Fibroblast of skin of left biceps (primary cell): ENCODE data around the gene HLA-DQA1.
"Not testable (repeated sequence)": the region's sequence is repeated elsewhere in the genome, so short reads cannot be mapped to it uniquely, and the experiment has no call there.

Experiments used
- DNase-seq, 2 experiments: peaks; one replicate each; pipeline ENCODE4 v3.0.0-alpha.2; 2013; ENCODE audit warnings: low read depth in 2 of 2

HLA-DQA1 gene

DNA sequence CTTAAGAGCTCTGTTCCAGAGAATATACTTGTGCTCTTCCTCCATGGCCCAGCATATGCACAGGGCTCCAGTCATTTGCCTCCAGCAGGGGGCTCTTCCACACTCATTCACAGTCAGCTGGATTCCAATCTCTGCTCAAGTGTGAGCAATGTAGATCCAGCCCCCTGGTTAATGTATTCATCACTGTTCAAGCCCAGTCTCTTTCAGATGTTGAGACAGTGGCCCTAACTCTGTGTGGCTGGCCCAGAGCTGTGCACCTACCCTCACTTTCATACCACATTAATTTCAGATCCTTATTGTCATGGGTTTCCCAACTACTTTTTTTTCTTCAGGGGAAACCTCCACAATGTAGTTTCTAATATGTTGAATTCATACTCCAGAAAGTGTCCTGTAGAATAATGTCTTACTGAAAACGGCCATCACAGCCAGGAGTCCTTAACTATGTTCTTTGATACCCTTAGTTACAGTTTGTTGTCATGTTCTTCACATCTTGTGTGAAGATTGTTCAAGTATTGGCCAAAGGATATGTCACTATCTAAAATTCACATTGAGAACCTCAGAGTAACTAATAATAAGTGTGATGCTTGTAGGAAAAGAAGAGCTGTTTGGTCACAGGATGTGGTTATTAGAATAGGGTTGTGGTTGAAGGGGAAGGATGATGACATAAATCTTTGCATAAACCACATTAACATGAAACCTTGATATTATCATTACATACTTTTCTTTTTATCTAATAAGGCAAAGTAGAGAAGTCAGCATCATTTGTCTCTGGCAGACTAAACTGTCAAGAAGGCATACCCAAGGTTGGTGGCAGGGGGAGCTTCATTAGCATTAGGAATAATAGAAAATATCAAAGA lies 14.4 kb upstream of the HLA-DQA1 start:
- DNase-seq: no peak

DNA sequence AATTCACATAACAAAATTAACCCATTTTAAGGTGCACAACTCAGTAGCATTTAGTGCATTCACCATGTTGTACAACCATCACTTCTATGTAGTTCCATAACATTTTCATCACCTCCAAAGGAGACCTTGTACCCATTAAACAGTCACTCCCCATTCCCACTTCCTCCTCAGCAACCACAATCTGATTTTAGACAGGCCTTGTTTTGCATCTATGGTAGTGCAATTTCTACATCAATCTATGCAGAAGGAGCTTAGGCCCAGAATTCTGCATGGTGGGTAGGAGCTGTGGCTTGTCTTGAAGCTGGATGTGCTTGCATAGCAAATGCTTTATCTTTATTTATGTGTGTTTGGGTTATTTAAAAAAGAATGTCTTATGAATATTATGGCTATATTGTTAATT lies 13.5 kb upstream of the HLA-DQA1 start:
- DNase-seq: no peak

DNA sequence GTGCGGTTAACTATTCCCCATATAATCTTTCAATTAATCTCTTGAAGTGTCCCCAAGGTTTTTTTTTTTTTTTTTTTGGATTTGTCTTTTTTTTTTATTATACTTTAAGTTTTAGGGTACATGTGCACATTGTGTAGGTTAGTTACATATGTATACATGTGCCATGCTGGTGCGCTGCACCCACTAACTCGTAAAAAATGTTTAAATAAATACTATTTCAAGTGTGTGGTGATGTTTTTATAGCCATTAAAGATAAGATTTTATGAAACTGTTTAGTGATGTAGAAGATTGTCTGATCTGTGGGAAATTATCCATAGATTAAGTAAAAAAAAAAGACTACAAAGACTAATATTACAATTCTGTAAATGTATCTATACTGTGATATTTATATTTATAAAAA lies 12.6 kb upstream of the HLA-DQA1 start:
- DNase-seq: no peak

DNA sequence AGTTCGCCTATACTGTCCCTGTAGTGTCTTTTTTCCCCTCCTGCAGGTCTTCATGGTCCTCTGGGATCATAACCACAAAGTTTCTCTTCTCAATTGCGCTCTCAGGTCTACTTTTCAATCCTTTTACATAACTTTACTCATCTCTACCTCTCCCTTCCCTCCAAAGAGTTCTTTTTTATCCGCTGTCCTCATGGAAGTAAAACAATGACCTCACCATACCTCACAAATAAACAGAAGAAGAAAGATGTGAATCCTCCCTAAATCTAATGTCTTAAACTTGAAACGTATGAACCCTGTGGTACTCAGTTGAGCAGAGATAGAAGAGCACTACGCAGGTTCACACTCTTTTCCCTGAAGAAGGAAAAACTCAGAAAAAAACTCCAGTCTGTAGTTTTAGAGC lies 12.1 kb upstream of the HLA-DQA1 start:
- no peak for DNase-seq

DNA sequence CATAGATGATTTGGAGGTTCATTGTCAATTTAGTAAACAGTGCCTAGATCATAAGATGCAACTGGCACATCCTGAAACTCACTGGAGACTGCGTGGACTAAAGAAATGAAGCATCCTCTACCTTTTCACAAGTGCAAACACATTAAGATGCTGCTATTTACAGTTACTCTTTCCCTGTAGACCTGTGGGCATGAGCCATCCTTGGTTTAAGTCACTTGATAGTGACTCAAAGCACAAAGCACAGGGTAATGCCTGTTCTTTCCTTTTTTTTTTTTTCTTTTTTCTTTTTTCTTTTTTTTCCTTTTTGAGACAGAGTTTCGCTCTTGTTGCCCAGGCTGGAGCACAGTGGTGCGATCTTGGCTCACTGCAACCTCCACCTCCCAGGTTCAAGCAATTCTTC lies 10.0 kb upstream of the HLA-DQA1 start:
- DNase-seq: no peak

DNA sequence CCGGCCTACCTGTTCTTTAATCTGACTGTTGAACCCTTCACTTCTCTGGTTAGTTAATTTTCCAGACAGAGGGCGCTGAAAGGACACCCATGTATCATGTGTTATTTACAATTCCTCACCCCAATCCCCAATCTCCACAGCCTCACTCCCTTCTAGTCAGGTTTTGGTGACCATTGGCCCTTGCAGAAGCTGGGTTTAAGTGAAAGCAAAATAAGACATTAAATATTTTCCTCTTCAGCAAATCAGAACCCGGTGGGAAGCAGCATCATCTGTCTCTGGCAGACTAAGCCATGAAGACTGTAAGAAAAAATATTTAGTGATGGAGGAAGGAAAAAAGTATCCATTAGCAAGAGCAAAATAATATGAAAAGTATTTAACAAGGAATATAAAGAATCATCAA lies 9.4 kb upstream of the HLA-DQA1 start:
- DNase-seq: no peak

DNA sequence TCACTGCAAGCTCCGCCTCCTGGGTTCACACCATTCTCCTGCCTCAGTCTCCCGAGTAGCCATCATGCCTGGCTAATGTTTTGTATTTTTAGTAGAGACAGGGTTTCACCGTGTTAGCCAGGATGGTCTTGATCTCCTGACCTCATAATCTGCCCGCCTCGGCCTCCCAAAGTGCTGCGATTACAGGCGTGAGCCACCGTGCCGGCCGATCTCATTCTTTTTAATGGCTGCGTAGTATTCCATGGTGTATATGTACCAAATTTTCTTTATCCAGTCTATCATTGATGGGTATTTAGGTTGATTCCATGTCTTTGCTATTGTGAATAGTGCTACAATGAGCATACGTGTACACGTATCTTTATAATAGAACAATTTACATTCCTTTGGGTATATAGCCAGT lies 7.4 kb upstream of the HLA-DQA1 start:
- DNase-seq: not testable (repeated sequence)

DNA sequence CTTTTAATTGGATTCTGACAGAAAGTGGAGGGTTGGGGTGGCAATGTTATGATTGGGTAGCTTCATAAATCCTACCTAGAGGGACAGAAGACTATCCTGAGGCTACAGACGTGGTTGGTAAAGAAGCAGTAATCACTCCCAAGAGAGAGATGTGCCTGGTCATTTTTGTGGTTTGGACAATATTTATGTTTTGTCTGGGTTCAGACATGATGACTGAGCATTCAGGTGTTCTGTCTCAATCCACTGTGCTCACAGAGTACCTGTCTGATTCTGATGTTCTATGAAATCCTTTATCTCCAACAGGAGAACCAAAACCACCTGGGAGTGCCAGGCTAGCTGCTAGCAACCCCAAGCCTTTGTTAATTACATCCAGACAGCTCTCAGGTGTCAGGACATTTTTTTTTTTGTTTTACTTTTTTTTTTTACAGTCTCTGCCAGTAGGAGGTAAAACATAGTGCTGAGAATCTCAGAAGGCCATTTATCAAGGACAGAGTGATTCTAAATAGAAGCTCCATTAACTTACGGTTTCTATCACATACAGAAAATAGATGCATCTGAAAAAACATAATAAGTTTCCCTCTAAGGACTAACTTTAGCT lies 1.6 kb upstream of the HLA-DQA1 start:
- no peak for DNase-seq

DNA sequence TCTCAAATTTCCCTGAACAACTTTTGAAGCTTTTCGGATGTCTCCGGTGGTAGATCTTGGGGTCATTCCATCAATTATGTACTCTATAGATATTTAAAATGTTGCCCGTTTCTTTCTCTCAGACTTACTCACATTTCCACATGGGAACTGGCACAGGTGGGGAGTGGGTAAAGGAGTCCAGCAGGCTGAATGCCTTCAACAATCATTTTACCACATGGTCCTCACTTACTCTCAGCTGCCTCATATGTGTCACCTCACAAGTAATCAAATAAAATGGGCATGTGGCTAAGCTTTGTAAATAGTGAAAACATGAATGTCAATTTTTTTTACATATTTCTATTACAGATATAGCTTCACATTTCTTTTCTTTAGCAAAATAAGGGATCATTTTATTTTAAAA lies 677 bp downstream of the HLA-DQA1 start:
- no peak for DNase-seq

DNA sequence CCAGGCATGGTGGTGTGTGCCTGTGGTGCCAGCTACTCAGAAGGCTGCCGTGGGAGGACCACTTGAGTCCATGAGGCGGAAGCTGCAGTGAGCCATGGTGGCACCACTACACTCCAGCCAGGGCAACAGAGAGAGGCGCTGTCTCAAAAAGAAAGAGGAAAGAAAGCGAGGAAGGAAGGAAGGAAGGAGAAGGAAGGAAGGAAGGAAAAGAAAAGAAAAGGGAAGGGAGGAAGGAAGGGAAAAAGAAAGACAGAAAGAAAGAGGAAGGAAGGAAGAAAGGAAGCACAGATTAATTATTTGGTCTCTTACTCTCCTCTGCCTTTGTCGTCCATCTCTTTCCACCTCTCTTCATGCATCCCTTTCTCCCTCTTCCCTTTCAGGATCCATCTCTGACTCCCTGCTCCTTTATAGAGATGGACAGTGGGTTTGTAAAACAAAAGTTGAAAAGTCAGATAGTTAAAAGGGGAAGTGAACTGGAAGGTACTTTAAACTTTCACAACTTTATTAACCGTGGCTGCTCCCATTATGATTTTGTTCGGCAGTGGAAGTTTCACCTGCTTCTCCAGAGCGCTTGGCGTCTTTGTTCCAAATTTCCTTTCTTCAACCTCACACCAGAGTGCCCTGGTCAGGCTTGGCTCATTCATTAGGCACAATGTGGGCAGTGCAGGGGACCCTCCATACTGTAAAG lies 1.5 kb downstream of the HLA-DQA1 start:
- no peak for DNase-seq

DNA sequence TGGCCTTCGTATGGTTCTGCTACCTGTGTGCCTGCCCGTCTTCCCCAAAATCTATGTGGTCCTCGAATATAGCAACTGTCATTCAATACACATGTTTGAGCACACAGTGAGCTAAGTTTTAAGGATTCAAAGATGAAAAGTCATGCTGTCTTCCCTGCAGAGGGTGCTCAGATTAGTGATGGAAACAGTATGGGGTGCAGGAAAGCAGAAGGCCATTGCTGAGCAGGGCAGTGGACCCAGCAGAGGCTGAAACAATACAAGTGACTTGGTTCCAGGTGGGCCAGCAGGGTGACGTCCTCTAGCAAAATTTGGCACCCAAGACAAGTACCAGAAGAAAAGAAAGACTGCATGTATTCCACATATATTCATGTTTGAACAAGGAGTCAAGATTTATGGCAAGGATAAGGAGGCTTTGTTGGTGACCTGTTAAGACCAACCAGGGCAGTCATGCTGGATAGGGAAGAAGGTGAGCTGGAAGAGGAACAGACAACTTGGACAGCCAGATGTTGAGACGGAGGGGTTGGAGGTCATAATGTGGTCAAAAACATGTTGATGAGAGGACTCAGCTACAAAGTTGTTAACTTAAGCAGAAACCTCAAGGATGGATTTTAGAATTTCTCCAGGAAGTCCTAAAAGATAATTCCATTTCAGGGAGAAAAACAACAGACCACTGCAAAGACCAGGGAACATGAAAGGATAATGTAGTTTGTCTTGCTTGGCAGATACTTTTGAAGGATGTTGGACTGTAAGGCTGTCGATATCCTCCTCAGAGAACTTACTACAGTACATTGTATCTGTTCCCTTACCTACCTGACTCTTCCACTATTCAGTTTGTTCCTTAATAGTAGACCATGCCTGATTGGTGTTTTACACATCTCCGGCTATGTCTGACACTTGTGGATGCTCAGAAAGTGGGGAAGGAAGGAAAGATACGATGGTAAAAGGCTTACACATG lies 2.5 kb downstream of the HLA-DQA1 start:
- no peak for DNase-seq

DNA sequence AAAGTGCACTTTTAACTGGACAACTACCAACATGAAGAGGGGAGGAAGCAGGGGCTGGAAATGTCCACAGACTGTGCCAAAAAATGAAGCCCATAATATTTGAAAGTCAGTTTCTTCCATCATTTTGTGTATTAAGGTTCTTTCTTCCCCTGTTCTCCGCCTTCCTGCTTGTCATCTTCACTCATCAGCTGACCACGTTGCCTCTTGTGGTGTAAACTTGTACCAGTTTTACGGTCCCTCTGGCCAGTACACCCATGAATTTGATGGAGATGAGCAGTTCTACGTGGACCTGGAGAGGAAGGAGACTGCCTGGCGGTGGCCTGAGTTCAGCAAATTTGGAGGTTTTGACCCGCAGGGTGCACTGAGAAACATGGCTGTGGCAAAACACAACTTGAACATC lies 3.9 kb downstream of the HLA-DQA1 start:
- no peak for DNase-seq

DNA sequence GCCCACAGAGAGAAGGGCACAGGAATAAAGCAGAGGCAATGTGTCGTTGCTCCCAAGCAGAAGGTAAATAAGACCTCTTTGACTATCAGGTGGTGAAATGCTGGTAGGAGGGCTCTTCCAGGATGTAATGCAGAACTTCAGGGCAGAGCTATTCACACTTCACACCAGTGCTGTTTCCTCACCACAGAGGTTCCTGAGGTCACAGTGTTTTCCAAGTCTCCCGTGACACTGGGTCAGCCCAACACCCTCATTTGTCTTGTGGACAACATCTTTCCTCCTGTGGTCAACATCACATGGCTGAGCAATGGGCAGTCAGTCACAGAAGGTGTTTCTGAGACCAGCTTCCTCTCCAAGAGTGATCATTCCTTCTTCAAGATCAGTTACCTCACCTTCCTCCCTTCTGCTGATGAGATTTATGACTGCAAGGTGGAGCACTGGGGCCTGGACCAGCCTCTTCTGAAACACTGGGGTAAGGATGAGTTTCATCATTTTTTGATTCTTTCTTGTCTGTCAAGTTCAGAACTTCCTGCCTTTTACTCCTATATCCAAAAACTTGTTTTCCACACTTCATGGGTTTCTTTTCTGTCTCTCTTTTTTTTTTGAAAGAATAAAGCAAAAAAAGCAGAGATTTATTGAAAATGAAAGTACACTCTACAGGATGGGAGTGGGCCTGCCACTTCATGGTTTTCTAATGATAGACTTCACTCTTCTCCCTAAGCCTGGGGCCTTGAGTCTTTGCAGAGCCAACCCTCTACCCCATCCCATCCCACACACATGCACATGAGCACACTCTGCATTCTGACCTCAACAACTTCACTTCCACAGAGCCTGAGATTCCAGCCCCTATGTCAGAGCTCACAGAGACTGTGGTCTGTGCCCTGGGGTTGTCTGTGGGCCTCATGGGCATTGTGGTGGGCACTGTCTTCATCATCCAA lies 4.8 kb downstream of the HLA-DQA1 start:
- DNase-seq: not testable (repeated sequence)

DNA sequence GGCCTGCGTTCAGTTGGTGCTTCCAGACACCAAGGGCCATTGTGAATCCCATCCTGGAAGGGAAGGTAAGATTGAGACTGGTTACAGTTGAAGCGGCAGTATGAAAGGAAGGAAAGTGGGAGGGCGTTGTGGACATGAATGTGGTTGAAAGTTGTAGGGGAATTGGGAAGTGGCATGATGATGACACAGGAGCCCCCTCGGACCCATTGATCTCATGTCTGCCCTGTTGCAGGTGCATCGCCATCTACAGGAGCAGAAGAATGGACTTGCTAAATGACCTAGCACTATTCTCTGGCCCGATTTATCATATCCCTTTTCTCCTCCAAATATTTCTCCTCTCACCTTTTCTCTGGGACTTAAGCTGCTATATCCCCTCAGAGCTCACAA lies 5.5 kb downstream of the HLA-DQA1 start:
- no peak for DNase-seq

DNA sequence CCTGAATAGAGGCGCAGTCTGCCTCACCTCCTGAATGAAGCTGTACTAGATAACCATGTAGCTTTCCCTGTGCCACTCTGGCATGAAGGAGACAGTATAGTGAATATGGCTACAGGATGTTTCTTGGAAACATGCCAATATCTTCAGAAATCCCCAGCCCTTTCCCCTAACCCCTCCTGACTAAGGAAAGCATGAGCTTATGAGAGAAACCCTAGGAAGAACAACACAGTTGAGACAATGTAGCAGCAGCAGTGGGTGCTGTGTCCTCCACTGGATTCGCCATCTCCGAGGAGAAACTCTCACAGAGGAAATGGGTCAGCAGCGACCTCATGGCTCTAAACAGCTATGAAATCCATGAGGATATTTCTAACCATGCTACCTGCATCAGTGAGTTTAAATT lies 6.7 kb downstream of the HLA-DQA1 start:
- no peak for DNase-seq

DNA sequence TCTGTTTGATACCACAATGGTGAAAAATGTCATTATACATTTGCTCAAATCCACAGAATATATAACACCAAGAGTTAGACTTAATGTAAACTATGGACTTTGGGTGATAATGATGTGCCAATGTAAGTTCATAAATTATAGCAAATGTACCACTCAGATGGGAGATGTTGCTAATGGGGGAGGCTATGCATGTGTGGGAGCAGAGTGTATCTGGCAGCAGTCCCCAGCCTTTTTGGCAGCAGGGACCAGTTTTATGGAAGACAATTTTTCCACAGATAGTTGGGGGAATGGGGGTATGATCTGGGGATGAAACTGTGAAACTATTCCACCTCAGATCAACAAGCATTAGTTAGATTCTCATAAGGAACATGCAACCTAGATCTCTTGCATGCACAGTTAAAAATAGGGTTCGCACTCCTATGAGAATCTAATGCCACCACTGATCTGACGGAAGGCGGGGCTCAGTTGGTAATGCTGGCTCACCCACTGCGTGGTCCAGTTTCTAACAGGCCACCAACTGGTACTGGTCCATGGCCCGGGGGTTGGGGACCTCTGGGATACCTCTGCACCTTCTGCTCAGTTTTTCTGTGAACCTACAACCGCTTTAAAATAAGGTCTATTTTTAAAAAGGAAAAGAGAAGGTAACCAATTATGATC lies 8.0 kb downstream of the HLA-DQA1 start:
- no peak for DNase-seq

DNA sequence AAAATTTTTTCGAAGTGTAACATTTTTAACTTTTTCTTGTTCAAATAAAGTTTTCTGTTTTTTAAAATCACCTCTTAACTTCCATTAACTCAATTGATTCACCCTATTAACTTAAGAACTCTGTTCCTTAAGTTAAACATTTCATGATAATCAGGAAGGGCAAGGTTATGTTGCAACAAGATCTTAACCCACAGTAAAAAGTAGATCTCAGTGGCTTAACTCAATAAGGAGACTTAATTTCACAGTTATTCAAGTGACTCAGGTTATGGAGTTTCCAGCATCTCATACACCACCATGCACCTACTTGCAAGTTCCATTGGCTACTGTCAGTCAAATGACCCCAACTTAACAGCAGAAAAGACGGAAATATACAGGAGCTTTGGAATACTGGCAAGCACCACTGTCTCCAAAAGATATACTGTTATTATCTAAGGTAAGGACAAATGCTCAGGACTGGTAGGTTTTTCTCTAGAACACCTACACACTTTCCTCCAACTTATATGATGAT lies 18.1 kb downstream of the HLA-DQA1 start:
- DNase-seq: no peak

DNA sequence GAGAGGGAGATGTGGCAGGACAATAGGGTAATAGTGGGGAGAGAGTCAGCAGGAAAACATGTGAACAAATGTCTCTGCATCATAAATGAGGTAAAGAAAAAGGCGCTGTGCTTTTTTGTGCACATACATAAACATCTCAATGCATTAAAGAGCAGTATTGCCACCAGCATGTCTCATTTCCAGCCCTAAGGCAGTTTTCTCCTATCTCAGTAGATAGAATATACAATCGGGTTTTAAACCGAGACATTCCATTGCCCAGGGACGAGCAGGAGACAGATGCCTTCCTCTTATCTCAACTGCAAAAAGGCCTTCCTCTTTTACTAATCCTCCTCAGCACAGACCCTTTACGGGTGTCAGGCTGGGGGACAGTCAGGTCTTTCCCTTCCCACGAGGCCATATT lies 20.1 kb downstream of the HLA-DQA1 start:
- DNase-seq: not testable (repeated sequence)

DNA sequence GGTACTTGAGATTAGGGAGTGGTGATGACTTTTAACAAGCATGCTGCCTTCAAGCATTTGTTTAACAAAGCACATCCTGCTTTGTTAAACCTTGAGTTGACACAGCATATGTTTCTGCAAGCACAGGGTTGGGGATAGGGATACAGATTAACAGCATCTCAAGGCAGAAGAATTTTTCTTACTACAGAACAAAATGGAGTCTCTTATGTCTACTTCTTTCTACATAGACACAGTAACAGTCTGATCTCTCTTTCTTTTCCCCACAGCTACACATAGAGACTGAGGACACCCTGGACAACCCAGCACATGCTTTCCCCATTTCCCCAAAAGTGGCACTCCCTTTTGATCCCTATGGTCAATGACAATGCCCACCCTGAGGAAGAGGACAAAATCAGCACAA lies 20.6 kb downstream of the HLA-DQA1 start:
- DNase-seq: not testable (repeated sequence)
